Right atrium auricular region (tissue), 2 donors: ENCODE results near the gene PCIF1. TPM values are rescaled to one million over a fixed set of nuclear protein-coding genes. Genes with fewer than 3 reads are reported as not detected.
"Not testable (repeated sequence)": the region's sequence is repeated elsewhere in the genome, so short reads cannot be mapped to it uniquely, and the experiment has no call there.

ENCODE experiments used
- DNase-seq: peaks from one replicate; pipeline ENCODE4 v3.0.0-alpha.2; 2019; ENCODE audit warnings: low spot score
- H3K27ac ChIP-seq, 2 donors: fragments of 200-600 bp; sonication (generic); 1 replicate in 1 of 2; 2 replicates in 1 of 2; pipeline ENCODE4 v1.5.1; 2016 to 2019
- H3K27me3 ChIP-seq, 2 donors: fragments of 200-600 bp; sonication (generic); one replicate each; pipeline versions ENCODE4 v1.5.1 to v1.6.0; 2017 to 2019
- H3K36me3 ChIP-seq: fragments of 200-600 bp; sonication (generic); one replicate; pipeline ENCODE4 v1.5.1; 2016
- H3K4me1 ChIP-seq, 2 donors: fragments of 200-600 bp; sonication (generic); one replicate each; pipeline versions ENCODE4 v1.5.1 to v1.6.0; 2017 to 2019
- H3K4me3 ChIP-seq, 2 donors: fragments of 200-600 bp; sonication (generic); 1 replicate in 1 of 2; 2 replicates in 1 of 2; pipeline ENCODE4 v1.5.1; 2017 to 2019; ENCODE audit warnings: mild to moderate bottlenecking in 1 of 2, moderate library complexity in 1 of 2
- H3K9me3 ChIP-seq, 2 donors: fragments of 200-600 bp; sonication (generic); one replicate each; pipeline ENCODE4 v1.5.1; 2019
- CTCF ChIP-seq, 2 donors: fragments of 200-600 bp; sonication (generic); IDR thresholded peaks; one replicate each; pipeline ENCODE4 v1.5.1; 2019; ENCODE audit warnings: antibody characterized with exemption in 2 of 2
- total RNA-seq, 2 donors: library from RNA; depleted of rRNA; stranded (reverse); fragments of >200 nt; gene quantifications; one replicate each; pipeline ENCODE4 v1.1.0, GENCODE V29; 2016

PCIF1 gene
- total RNA-seq, 2 donors from 2014 or later, result 21.1 to 39.8 TPM

GRCh38 chr20:45991616-45992015 lies 57.1 kb downstream of the PCIF1 start:
- no peak for TF ChIP-seq CTCF (IDR thresholded peaks at IDR 0.05)
- Histone ChIP-seq H3K27me3 (no peaks in the 10 kb centered on the region), H3K4me3 (no peak overlapping the region), H3K27ac (no peak overlapping the region), H3K9me3 (no peaks in the 10 kb centered on the region), H3K4me1 (no peaks in the 10 kb centered on the region), H3K36me3 (no peaks in the 10 kb centered on the region)
- DNase-seq, result no peak

- no peaks in the 10 kb centered on the region for H3K36me3 ChIP-seq
- no peaks in the 10 kb centered on the region for H3K4me1 ChIP-seq
- H3K4me3 ChIP-seq, result no peak overlapping the region
- no peaks in the 10 kb centered on the region for H3K9me3 ChIP-seq
- H3K27ac ChIP-seq, result no peak overlapping the region
- TF ChIP-seq CTCF (IDR thresholded peaks at IDR 0.05), result no peak
- no peaks in the 10 kb centered on the region for H3K27me3 ChIP-seq
- DNase-seq, result no peak
Measured at GRCh38 chr20:45993197-45993951, 58.9 kb downstream of the PCIF1 start.

- TF ChIP-seq CTCF (IDR thresholded peaks at IDR 0.05), result no peak
- Histone ChIP-seq H3K36me3 (no peaks in the 10 kb centered on the region), H3K4me1 (no peaks in the 10 kb centered on the region), H3K27me3 (no peaks in the 10 kb centered on the region), H3K9me3 (no peaks in the 10 kb centered on the region), H3K4me3 (no peak overlapping the region), H3K27ac (no peak overlapping the region)
- no peak for DNase-seq
Measured at GRCh38 chr20:45994761-45995493, 60.4 kb downstream of the PCIF1 start.

- H3K36me3 ChIP-seq, H3K4me3 ChIP-seq, H3K9me3 ChIP-seq, DNase-seq, H3K4me1 ChIP-seq, H3K27me3 ChIP-seq, H3K27ac ChIP-seq: not testable (repeated sequence)
Measured at GRCh38 chr20:45995495-45996097, 61.1 kb downstream of the PCIF1 start.

- no peak for DNase-seq
- H3K9me3 ChIP-seq, result no peaks in the 10 kb centered on the region
- H3K36me3 ChIP-seq, result no peaks in the 10 kb centered on the region
- no peak for TF ChIP-seq CTCF (IDR thresholded peaks at IDR 0.05)
- peaks cover 0 to 9% of the 10 kb centered on the region in 2 donors for H3K4me1 ChIP-seq
- H3K27ac ChIP-seq, result no peak overlapping the region
- no peaks in the 10 kb centered on the region for H3K27me3 ChIP-seq
- H3K4me3 ChIP-seq, result no peak overlapping the region
Measured at GRCh38 chr20:45997187-45997586, 62.7 kb downstream of the PCIF1 start.

Other genes starting within 250 kb of the PCIF1 start
- gene WFDC13, start 232.6 kb upstream of the PCIF1 start, total RNA-seq, result not detected
- gene WFDC10B, start 229.7 kb upstream of the PCIF1 start, total RNA-seq, result not detected
- gene SPINT4, start 212.3 kb upstream of the PCIF1 start, total RNA-seq, result not detected
- gene WFDC3, start 142.8 kb upstream of the PCIF1 start, total RNA-seq, result under 1 TPM in 1 of 2 donors, not detected in 1; 0.75 TPM
- 10 to 100 TPM; 13.2 to 21.6 TPM for gene DNTTIP1, start 142.7 kb upstream of the PCIF1 start, total RNA-seq
- 1 to 10 TPM; 1.4 to 4.9 TPM for gene UBE2C, start 122.0 kb upstream of the PCIF1 start, total RNA-seq
- under 1 TPM in 1 of 2 donors, not detected in 1; 0.51 TPM for gene TNNC2, start 107.4 kb upstream of the PCIF1 start, total RNA-seq
- gene SNX21, start 100.9 kb upstream of the PCIF1 start, total RNA-seq, result 10 to 100 TPM; 43.5 to 54.7 TPM
- 10 to 100 TPM; 39.9 to 40.9 TPM for gene ACOT8, start 77.3 kb upstream of the PCIF1 start, total RNA-seq
- gene ZSWIM3, start 77.1 kb upstream of the PCIF1 start, total RNA-seq, result 1 to 10 TPM; 2.4 to 3.7 TPM
- 10 to 100 TPM in 1 of 2 donors, 1 to 10 TPM in 1; 9.8 to 13.8 TPM for gene ZSWIM1, start 53.5 kb upstream of the PCIF1 start, total RNA-seq
- gene SPATA25, start 47.1 kb upstream of the PCIF1 start, total RNA-seq, result 1 to 10 TPM; 1.1 to 1.4 TPM
- gene NEURL2, start 43.5 kb upstream of the PCIF1 start, total RNA-seq, result 1 to 10 TPM; 8.7 to 8.8 TPM
- gene CTSA, start 43.3 kb upstream of the PCIF1 start, total RNA-seq, result 100 to 1,000 TPM in 1 of 2 donors, 10 to 100 TPM in 1; 83.8 to 116 TPM
- 100 to 1,000 TPM in 1 of 2 donors, 10 to 100 TPM in 1; 53.6 to 221 TPM for gene PLTP, start 22.5 kb upstream of the PCIF1 start, total RNA-seq
- 10 to 100 TPM in 1 of 2 donors, 1 to 10 TPM in 1; 6.6 to 12.1 TPM for gene ZNF335, start 37.5 kb downstream of the PCIF1 start, total RNA-seq
- 1 to 10 TPM in 1 of 2 donors, under 1 TPM in 1; 0.82 to 1.8 TPM for gene MMP9, start 74.2 kb downstream of the PCIF1 start, total RNA-seq
- gene SLC12A5, start 94.5 kb downstream of the PCIF1 start, total RNA-seq, result not detected
- gene NCOA5, start 155.3 kb downstream of the PCIF1 start, total RNA-seq, result 10 to 100 TPM; 17.8 to 23.3 TPM
- gene CD40, start 183.6 kb downstream of the PCIF1 start, total RNA-seq, result 10 to 100 TPM in 1 of 2 donors, 1 to 10 TPM in 1; 9.6 to 14.9 TPM